GM18507 (cell line): ENCODE results near the gene GRIK4.
A peak's percentile ranks its signal among the peaks of the same experiment; 100 is the strongest.

Experiments used
- DNase-seq: peaks from one replicate; pipeline ENCODE4 v3.0.0; 2011; ENCODE audit warnings: low read depth; ENCODE audit not compliant: insufficient read length; ENCODE audit errors: extremely low spot score
- FAIRE-seq: peaks from 2 replicates; lab custom pipeline; 2011; peaks lifted over from hg19 to GRCh38; lab: Jason Lieb, UNC

GRIK4 gene

DNA sequence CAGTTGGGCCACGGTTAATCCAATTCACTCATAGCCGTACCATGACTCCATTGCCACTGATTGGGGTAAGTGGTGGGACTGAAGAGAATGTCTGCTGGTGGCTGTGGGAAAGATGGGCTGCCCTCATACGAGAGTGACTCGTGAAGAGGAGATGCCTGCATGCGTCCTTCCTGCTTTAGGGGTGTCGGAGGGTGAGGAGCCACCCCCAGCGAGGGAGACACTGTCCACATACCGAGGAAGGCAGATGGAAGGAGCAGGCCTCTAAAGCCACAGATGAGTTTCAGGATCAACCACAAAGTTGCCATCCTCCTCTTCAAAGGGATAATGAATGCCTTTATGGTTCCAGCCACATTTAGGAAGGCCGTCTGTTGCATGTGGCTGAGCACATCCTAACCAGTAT, 83.2 kb downstream of the GRIK4 start:
- FAIRE-seq (no peak), DNase-seq (no peak)

DNA sequence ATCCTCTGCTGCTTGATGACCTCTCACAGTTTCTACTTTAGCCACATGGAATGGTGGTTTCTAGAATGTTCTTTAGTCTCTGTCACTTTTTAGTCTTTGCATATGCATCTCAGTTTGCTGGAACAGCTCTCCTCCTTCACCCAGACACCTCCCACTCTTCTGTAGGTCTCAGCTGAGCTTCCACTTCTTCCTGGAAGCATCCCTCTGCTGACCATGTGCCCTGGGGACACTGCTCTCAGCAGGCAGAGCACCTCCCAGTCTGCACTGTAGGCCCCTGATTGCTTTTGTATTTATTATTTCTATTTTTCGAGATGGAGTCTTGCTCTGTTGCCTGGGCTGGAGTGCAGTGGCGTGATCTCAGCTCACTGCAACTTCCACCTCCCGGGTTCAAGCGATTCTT, 84.0 kb downstream of the GRIK4 start:
- FAIRE-seq (no peak), DNase-seq (no peak)

GRCh38 chr11:120597250-120598215, 86.0 kb downstream of the GRIK4 start:
- FAIRE-seq (no peak), DNase-seq (no peak)

DNA sequence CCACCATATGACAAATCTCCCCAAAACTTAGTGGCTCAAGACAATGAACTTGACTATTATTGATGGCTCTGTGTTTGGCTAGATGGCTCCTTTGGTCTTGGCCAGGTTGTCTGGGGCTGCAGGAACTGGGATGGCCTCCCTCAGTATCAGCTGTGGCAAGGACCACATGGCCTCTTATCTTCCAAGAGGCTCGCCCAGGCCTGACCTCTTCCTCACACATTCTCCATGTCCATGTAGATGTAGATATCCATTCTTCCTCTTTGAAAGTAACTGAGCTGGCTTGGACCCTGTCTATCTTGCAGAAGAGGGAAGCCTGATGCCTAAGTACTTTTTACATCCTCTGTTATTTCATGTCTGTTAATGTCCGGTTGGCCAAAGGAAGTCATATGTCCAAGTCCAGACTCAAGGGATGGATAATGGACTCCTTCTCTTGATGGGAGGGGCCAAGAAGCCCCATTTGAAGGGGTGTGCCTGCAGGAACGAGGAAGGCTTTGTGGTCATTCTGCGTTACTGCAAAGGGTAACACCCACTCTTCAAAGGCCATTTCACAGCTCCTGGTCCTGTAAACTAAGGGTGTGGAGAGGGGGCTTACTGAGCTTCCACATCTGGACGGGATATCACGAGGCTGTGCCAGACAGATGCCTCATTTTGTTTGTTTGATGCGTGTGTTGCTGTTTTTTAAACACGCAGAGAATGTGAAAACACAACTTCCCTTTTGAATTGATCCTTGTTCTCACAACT, 87.1 kb downstream of the GRIK4 start:
- no peak for FAIRE-seq
- no peak for DNase-seq

DNA sequence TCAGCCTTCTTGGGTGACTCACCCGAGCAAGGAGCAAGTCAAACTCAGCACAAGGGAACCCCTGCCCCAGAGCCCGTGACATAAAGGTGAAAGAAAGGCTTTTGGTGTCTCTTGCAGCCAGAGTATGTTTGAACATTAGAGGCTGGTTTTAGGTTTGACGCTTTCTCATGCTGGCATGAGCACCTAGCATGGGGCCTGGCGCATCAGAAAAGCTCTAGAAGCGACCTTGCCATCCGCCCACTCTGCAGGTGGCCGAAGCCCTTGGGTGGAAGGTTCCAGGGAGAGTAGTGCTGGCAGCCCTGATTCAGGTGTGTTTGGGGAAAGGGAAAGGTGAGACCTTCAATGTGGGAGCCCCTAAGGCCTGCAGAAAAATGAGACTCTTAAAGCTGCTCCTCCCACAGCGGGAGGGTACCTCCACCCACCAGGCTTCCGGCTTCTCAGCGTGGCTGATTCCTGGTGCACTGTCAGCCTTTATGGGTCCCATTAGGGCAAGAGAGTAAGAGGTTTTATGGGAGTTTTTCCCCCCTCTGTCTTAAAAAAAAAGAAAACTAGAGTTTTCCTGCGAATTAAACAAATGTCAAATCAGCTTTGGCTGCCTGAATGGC, 88.4 kb downstream of the GRIK4 start:
- no peak for DNase-seq
- FAIRE-seq, result no peak

- DNase-seq (no peak), FAIRE-seq (no peak)
These were observed 90.0 kb downstream of the GRIK4 start for GRCh38 chr11:120601536-120601935.

GRCh38 chr11:120603071-120603470, 91.5 kb downstream of the GRIK4 start:
- no peak for DNase-seq

GRCh38 chr11:120605469-120605868, 93.9 kb downstream of the GRIK4 start:
- FAIRE-seq, result no peak
- DNase-seq, result no peak

More at GRCh38 chr11:120603071-120603470, 91.5 kb downstream of the GRIK4 start:
- no peak for FAIRE-seq

DNA sequence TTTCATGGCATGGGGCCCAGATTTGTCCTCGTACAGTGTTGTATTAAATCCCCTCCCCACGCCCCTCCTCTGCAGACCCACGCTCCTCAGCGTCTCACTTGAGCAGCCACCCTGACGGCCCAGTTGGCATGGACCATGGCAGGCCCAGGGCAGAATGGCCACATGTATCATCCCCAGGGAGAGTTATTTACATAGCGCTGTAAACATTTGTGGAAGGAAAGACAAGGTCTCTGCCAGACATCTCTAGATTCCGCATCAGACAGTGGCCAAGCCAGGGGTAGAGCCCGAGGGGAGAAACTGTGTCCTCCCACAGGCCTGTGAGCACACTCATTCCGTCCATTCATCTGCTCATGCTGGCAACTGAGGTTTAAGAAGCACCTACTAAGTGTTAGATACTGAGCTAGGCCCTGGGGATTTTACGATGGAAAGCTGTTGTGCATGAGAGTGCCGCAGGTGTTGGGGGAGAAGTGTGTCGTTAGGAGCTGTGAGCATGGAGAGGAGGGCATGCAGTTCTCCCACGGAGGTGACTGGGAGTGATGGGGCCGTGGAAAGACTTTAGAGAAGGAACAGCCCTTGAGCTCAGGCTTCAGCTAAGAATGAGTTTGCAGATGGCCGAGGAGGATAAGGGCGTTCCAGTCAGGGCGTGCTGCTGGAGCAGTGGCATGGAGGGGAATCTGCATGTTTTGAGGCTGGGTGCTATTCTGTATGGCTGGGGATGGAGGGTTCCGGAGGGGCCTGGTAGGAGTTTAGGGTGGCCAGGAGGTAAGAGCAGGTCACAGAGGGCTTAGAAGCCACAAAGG, 94.9 kb downstream of the GRIK4 start:
- FAIRE-seq (no peak), DNase-seq (no peak)

DNA sequence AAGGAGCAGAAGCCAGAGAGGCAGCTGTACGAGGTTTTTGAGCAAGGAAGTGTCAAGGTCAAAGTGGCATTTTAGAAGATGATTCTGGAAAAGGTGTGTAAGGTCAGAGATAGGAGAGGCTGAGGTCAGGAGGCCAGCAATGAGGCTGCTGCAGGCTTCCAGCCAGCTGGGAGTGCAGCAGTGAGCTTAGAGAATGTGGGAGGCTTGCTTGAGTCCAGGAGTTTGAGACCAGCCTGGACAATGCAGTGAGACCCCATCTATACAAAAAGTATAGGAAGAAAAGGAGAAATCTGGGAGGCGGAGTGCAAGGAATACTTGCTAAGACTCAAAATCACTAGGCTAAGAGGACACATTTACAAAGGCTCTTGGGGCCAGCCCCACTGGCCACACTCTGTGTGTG, 96.5 kb downstream of the GRIK4 start:
- DNase-seq (no peak), FAIRE-seq (no peak)

DNA sequence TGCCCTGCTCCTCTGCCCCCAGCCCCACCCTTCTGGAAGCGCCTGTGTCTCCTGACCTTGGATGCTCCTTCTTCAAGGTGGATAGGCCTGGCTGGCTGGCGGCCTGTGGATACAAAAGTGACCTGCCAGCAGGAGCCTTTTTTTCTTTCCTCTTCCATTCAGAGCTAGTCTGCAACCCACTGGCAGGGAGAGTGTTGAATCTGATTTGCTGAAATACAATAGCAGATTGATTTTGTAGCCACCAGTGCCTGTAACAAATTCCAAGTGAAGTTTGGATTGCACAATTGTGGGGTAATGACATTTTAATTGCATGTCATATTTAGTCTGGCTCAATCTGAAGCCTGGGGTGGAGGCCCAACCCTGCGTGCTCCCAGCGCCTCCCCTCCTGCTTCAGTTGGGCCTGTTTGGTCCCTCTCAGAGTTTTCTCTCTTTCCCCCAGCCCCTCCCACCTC, 97.2 kb downstream of the GRIK4 start:
- no peak for FAIRE-seq

DNA sequence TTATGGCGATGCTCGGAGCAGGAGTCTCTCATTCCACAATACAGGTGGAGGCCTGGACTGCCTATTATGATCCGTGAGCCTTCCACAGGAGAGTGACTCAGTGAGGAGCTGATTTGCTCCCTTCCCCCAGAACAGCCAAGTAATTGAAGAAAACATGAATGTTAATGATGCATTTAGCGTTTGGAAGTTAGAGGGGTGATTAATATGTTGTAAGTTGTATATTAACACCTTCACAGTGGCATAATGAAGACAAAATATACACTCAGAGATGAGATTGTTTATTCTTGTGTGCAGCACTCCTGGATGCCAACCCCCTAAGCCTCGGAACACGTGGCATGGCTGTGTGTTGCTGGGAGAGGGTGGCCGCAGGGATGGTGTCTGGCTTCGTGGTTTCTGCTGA, 98.6 kb downstream of the GRIK4 start:
- no peak for DNase-seq
- no peak for FAIRE-seq

More for the DNA sequence above, 97.2 kb downstream of the GRIK4 start:
- DNase-seq, result no peak

GRCh38 chr11:120611581-120611980, 100.0 kb downstream of the GRIK4 start:
- FAIRE-seq, result no peak
- DNase-seq, result no peak

DNA sequence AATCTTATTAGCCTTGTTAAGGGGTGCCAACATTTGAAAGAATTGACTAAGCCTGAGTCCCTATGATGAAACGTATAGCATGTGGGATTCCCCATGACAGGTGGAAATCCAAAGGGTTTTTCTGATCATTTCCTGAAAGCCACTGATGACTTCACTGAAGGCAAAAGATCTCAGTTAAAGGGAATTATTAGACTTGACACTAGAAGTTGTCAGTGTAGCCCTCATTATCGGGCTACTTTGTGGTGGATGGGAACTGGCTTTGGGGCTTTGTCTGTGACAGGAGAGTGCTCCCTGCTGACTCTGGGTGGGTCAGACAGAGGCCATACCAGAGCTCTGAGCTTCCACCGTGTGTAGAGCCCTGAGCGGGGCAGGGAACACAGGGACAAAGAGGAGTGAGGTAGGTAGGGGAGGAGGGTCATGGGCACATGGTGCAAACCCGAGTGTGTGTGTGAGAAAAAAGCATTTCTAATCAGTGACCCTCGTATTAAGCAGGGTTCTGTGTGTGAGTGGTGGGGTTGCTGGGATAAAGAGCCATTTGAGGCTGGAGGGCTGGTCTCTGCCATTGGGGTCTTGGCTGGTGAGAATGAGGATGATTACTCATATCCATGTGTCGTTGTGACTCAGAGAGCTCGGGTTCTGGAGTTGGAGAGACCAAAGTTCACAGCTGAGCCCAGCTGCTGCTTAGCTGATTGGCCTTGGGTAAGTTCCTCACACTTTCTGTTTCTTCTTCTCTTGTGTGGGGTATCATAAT, 101.1 kb downstream of the GRIK4 start:
- DNase-seq, result peak; percentile 66
- FAIRE-seq, result peak; percentile 99

- DNase-seq (peak; percentile 60), FAIRE-seq (no peak)
These were observed 102.0 kb downstream of the GRIK4 start for GRCh38 chr11:120613264-120614226.

DNA sequence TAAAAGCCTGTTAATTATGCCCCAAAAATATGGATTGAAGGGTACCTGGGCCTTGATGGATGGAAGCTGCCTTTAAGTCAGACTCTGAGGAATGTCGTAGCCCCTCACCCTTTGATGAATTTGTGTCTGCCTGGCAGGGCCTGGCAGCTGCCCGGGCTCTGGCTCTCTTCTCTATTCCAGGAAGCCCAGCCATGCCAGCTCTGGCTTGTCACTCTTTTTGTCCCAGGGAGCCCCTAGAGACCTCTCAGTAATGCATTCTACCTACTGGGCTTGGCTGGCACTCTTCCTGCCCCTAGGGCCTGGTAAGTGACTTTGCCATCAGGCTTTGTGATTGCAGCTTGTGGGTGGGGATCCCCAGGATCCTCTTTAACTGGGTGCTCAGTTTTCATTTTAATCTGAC, 103.8 kb downstream of the GRIK4 start:
- no peak for FAIRE-seq
- no peak for DNase-seq

DNA sequence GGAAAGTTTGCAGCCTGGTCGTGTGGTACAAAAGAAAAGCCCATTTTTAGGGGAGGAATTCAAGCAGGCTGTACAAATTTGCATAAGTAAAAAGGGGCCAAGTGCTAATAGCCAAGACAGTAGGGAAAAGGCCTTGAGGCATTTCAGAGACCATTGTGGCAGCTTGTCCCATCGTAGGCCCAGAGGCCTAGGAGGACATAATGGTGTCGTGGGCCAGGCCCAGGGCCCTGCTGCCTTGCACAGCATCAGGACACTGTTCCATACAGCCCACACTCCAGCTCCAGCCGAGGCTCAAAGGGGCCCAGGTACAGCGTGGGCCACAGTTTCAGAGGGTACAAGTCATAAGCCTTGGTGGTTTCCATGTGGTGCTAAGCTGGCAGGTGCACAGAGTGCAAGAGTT, 106.9 kb downstream of the GRIK4 start:
- FAIRE-seq (no peak), DNase-seq (no peak)
